CD14-positive monocyte (primary cell): ENCODE measurements around the gene PRKACB. TPM values are rescaled to one million over a fixed set of nuclear protein-coding genes. Genes with fewer than 3 reads are reported as not detected.

Experiments
- DNase-seq, 3 donors: peaks; one replicate each; pipeline ENCODE4 v3.0.0-alpha.2; 2011 to 2022
- H2AFZ ChIP-seq: 2 replicates; pipeline ENCODE4 v1.6.0; 2012; ENCODE audit warnings: mild to moderate bottlenecking, low read depth, low read length, inconsistent platforms; ENCODE audit not compliant: insufficient read depth, poor library complexity, severe bottlenecking
- H3K27ac ChIP-seq, 2 donors: 1 replicate in 1 of 2; 2 replicates in 1 of 2; pipeline ENCODE4 v1.5.1; 2012 to 2013; ENCODE audit warnings: low read length in 2 of 2, control low read depth in 1 of 2, inconsistent platforms in 1 of 2, low read depth in 1 of 2, mild to moderate bottlenecking in 1 of 2
- H3K27me3 ChIP-seq, 2 donors: one replicate each; pipeline versions ENCODE4 v1.6.0 to v1.6.1; 2011 to 2013; ENCODE audit warnings: low read length in 2 of 2; ENCODE audit not compliant: control insufficient read depth in 2 of 2, insufficient read depth in 2 of 2
- H3K36me3 ChIP-seq, 2 donors: replicated peaks in 1 of 2; 1 replicate in 1 of 2; 2 replicates in 1 of 2; pipeline versions ENCODE4 v1.5.1 to v1.6.1; 2012 to 2013; ENCODE audit warnings: low read length in 2 of 2, control low read depth in 1 of 2, inconsistent platforms in 1 of 2, mild to moderate bottlenecking in 1 of 2; ENCODE audit not compliant: insufficient read depth in 2 of 2, control insufficient read depth in 1 of 2
- H3K4me1 ChIP-seq, 2 donors: 1 replicate in 1 of 2; 2 replicates in 1 of 2; pipeline versions ENCODE4 v1.5.1 to v1.6.1; 2012 to 2013; ENCODE audit warnings: low read length in 2 of 2, control low read depth in 1 of 2, inconsistent platforms in 1 of 2, mild to moderate bottlenecking in 1 of 2, moderate library complexity in 1 of 2; ENCODE audit not compliant: insufficient read depth in 2 of 2, control insufficient read depth in 1 of 2
- H3K4me2 ChIP-seq: replicated peaks from 2 replicates; pipeline ENCODE3; 2012; ENCODE audit warnings: low read length, moderate library complexity, mild to moderate bottlenecking; ENCODE audit not compliant: poor library complexity, severe bottlenecking; ENCODE audit errors: extremely low read depth
- H3K4me3 ChIP-seq, 3 experiments: fragments of 200-600 bp in 1 of 3; sonication (generic) in 1 of 3; replicated peaks in 1 of 3; 1 replicate in 2 of 3; 2 replicates in 1 of 3; pipeline ENCODE4 v1.5.1; 2011 to 2013; ENCODE audit warnings: low read length in 3 of 3, mild to moderate bottlenecking in 3 of 3, control low read depth in 2 of 3, low read depth in 2 of 3, inconsistent platforms in 1 of 3, moderate library complexity in 1 of 3
- H3K79me2 ChIP-seq: 2 replicates; pipeline ENCODE4 v1.6.0; 2012; ENCODE audit warnings: mild to moderate bottlenecking, control low read depth, inconsistent platforms, low read length, moderate library complexity; ENCODE audit not compliant: insufficient read depth
- H3K9ac ChIP-seq: 2 replicates; pipeline ENCODE4 v1.6.0; 2017; ENCODE audit warnings: low read length, mild to moderate bottlenecking; ENCODE audit not compliant: insufficient read depth, poor library complexity, severe bottlenecking
- H3K9me3 ChIP-seq, 2 donors: replicated peaks in 1 of 2; 1 replicate in 1 of 2; 2 replicates in 1 of 2; pipeline versions ENCODE4 v1.5.1 to v1.6.1; 2012 to 2013; ENCODE audit warnings: low read length in 2 of 2, control low read depth in 1 of 2; ENCODE audit not compliant: control insufficient read depth in 1 of 2, insufficient read depth in 1 of 2
- H4K20me1 ChIP-seq: 2 replicates; pipeline ENCODE4 v1.6.0; 2012; ENCODE audit warnings: mild to moderate bottlenecking, low read length, control low read depth, moderate library complexity; ENCODE audit not compliant: insufficient read depth
- H3K27ac Mint-ChIP-seq, 7 donors: one replicate each; pipeline ENCODE4 v1.8.0; 2020; ENCODE audit warnings: mild to moderate bottlenecking in 7 of 7, mixed read lengths in 7 of 7, moderate library complexity in 6 of 7, inconsistent platforms in 2 of 7
- H3K27me3 Mint-ChIP-seq, 3 donors: one replicate each; pipeline ENCODE4 v1.8.0; 2021 to 2022; ENCODE audit warnings: low read depth in 3 of 3, mild to moderate bottlenecking in 3 of 3, mixed read lengths in 3 of 3, moderate library complexity in 3 of 3, inconsistent platforms in 1 of 3
- H3K36me3 Mint-ChIP-seq, 2 donors: one replicate each; pipeline ENCODE4 v1.8.0; 2020; ENCODE audit warnings: mixed read lengths in 2 of 2, inconsistent platforms in 1 of 2, mild to moderate bottlenecking in 1 of 2
- H3K4me1 Mint-ChIP-seq: one replicate; pipeline ENCODE4 v1.8.0; 2020; ENCODE audit warnings: mild to moderate bottlenecking, mixed read lengths
- H3K4me3 Mint-ChIP-seq, 2 donors: one replicate each; pipeline ENCODE4 v1.8.0; 2020; ENCODE audit warnings: mild to moderate bottlenecking in 2 of 2, mixed read lengths in 2 of 2, moderate library complexity in 1 of 2
- H3K9me3 Mint-ChIP-seq, 7 donors: one replicate each; pipeline ENCODE4 v1.8.0; 2020 to 2022; ENCODE audit warnings: mixed read lengths in 7 of 7, mild to moderate bottlenecking in 6 of 7, moderate library complexity in 6 of 7, inconsistent platforms in 2 of 7
- CTCF ChIP-seq: fragments of 200-600 bp; IDR thresholded peaks from one replicate; pipeline ENCODE4 v1.8.0; 2022; ENCODE audit warnings: antibody characterized with exemption, mild to moderate bottlenecking
- WGBS: methylation state at CpG from one replicate; pipeline ENCODE4 v1.1.5; 2013; ENCODE audit warnings: missing lambda C conversion rate; ENCODE audit not compliant: insufficient coverage; 5-methylcytosine and 5-hydroxymethylcytosine counted together
- intact Hi-C, 2 donors: fragments of 100-400 bp; cut with micrococcal nuclease; formaldehyde crosslinking; loops; one replicate each; pipeline versions ENCODE4 v1.15.0 to v1.15.1; 2023
- polyA plus RNA-seq, 3 donors: library from polyadenylated mRNA; depleted of rRNA in 1 of 3; unstranded in 2 of 3; stranded (reverse) in 1 of 3; fragments of 300-500 nt in 2 of 3; fragments of >200 nt in 1 of 3; fragmentation: Illumina TruSeq in 2 of 3; gene quantifications; 1 replicate in 2 of 3; 2 replicates in 1 of 3; pipeline ENCODE4 v1.2.3, GENCODE V29; 2012 to 2021

PRKACB gene
- polyA plus RNA-seq, 3 donors, result 2.5 to 14.5 (median 13.8) TPM

- H3K4me3 ChIP-seq, result no peak overlapping the region
- peaks cover 0 to 1% (median 0%) of the 10 kb centered on the region in 7 donors for H3K9me3 Mint-ChIP-seq
- no peaks in the 10 kb centered on the region for H3K27me3 ChIP-seq
- H3K4me3 Mint-ChIP-seq, result no peak overlapping the region
- peak; percentile 46 to 83 (median 53) for DNase-seq
- intact Hi-C loops, result no loop called here
- peaks cover 6 to 13% of the 10 kb centered on the region in 2 donors for H3K36me3 Mint-ChIP-seq
- H3K27ac ChIP-seq, result peak overlapping the region in 1 of 2 donors; percentile 38
- H3K4me2 ChIP-seq, result no peak overlapping the region
- no peaks in the 10 kb centered on the region for H4K20me1 ChIP-seq
- no CpG with 5 or more reads among the region's 5 CpGs for WGBS
- peak overlapping the region in 1 of 7 donors; percentile 50 for H3K27ac Mint-ChIP-seq
- TF ChIP-seq CTCF, result no peak
- no peak overlapping the region for H2AFZ ChIP-seq
- no peak overlapping the region for H3K9ac ChIP-seq
- peaks cover 79% of the 10 kb centered on the region for H3K79me2 ChIP-seq
- no peaks in the 10 kb centered on the region for H3K36me3 ChIP-seq
- peaks cover 21% of the 10 kb centered on the region for H3K4me1 Mint-ChIP-seq
- no peaks in the 10 kb centered on the region for H3K9me3 ChIP-seq
- H3K4me1 ChIP-seq, result peaks cover 8 to 16% of the 10 kb centered on the region in 2 donors
- H3K27me3 Mint-ChIP-seq, result no peaks in the 10 kb centered on the region
Measured at GRCh38 chr1:84159533-84160240, 15.6 kb downstream of the PRKACB start.

- no peak overlapping the region for H3K4me3 Mint-ChIP-seq
- H3K27me3 ChIP-seq, result no peaks in the 10 kb centered on the region
- H3K36me3 ChIP-seq, result no peaks in the 10 kb centered on the region
- H3K9me3 ChIP-seq, result no peaks in the 10 kb centered on the region
- no peaks in the 10 kb centered on the region for H4K20me1 ChIP-seq
- no peak overlapping the region for H3K9ac ChIP-seq
- no peak for TF ChIP-seq CTCF
- H3K4me3 ChIP-seq, result no peak overlapping the region
- H3K4me2 ChIP-seq, result no peak overlapping the region
- peaks cover 75% of the 10 kb centered on the region for H3K79me2 ChIP-seq
- H3K27me3 Mint-ChIP-seq, result no peaks in the 10 kb centered on the region
- DNase-seq, result no peak
- intact Hi-C loops, result no loop called here
- peaks cover 0 to 1% (median 0%) of the 10 kb centered on the region in 7 donors for H3K9me3 Mint-ChIP-seq
- peaks cover 6 to 12% of the 10 kb centered on the region in 2 donors for H3K36me3 Mint-ChIP-seq
- peaks cover 13% of the 10 kb centered on the region for H3K4me1 Mint-ChIP-seq
- WGBS, result no CpG with 5 or more reads among the region's 2 CpGs
- H3K27ac Mint-ChIP-seq, result no peak overlapping the region
- no peak overlapping the region for H3K27ac ChIP-seq
- H3K4me1 ChIP-seq, result no peaks in the 10 kb centered on the region
- H2AFZ ChIP-seq, result no peak overlapping the region
Measured at GRCh38 chr1:84162295-84162694, 18.2 kb downstream of the PRKACB start.
